Brain pericyte (primary cell): ENCODE measurements around the gene VWA7.

Experiments
- DNase-seq: peaks from one replicate; pipeline ENCODE4 v3.0.0-alpha.2; 2012; ENCODE audit warnings: low read depth, low spot score

VWA7 gene

GRCh38 chr6:31758281-31758680, 18.8 kb downstream of the VWA7 start:
- DNase-seq = no peak

GRCh38 chr6:31752739-31753319, 24.3 kb downstream of the VWA7 start:
- DNase-seq = no peak

GRCh38 chr6:31750411-31751022, 26.6 kb downstream of the VWA7 start:
- DNase-seq = no peak

- no peak for DNase-seq
Measured at GRCh38 chr6:31749301-31750036, 27.7 kb downstream of the VWA7 start.

GRCh38 chr6:31744422-31744821, 32.7 kb downstream of the VWA7 start:
- no peak for DNase-seq

GRCh38 chr6:31742894-31743293, 34.2 kb downstream of the VWA7 start:
- no peak for DNase-seq

GRCh38 chr6:31741815-31742214, 35.3 kb downstream of the VWA7 start:
- no peak for DNase-seq

GRCh38 chr6:31740397-31741223, 36.5 kb downstream of the VWA7 start:
- DNase-seq = no peak

- peak; percentile 96 for DNase-seq
Measured at GRCh38 chr6:31739639-31740396, 37.3 kb downstream of the VWA7 start, which contains the start of gene MSH5. MSH5 (plus strand) TSS chr6:31740005; CDS start chr6:31740467, 462 bp downstream.

- DNase-seq = no peak
Measured at GRCh38 chr6:31737991-31738979, 38.8 kb downstream of the VWA7 start.

GRCh38 chr6:31737315-31737990, 39.7 kb downstream of the VWA7 start:
- no peak for DNase-seq

- DNase-seq = no peak
Measured at GRCh38 chr6:31736768-31737314, 40.3 kb downstream of the VWA7 start.

- no peak for DNase-seq
Measured at GRCh38 chr6:31736021-31736767, 40.9 kb downstream of the VWA7 start, which contains the start of gene CLIC1. CLIC1 (minus strand) TSS chr6:31736530; CDS start chr6:31736300, 230 bp downstream.

- no peak for DNase-seq
Measured at GRCh38 chr6:31734821-31735406, 42.2 kb downstream of the VWA7 start.

- DNase-seq = no peak
Measured at GRCh38 chr6:31734247-31734820, 42.8 kb downstream of the VWA7 start.

- no peak for DNase-seq
Measured at GRCh38 chr6:31733734-31734133, 43.4 kb downstream of the VWA7 start.

GRCh38 chr6:31732029-31732428, 45.1 kb downstream of the VWA7 start:
- no peak for DNase-seq
